Aorta (tissue), 5 donors: Measurements from ENCODE around the gene ENTPD8. TPM values are rescaled to one million over a fixed set of nuclear protein-coding genes. Genes with fewer than 3 reads are reported as not detected.

Experiments used
- ATAC-seq: fragments of 200-7000 bp; cut with Tn5 transposase; one replicate; pipeline ENCODE4 v1.9.1; 2022; ENCODE audit warnings: moderate library complexity; ENCODE audit not compliant: low FRiP score
- DNase-seq, 2 donors: peaks; one replicate each; pipeline ENCODE4 v3.0.0-alpha.2; 2020
- H3K27ac ChIP-seq, 2 donors: one replicate each; pipeline ENCODE4 v1.5.1; 2013; ENCODE audit warnings: low read length in 2 of 2, mild to moderate bottlenecking in 2 of 2, moderate library complexity in 2 of 2, control low read depth in 1 of 2, inconsistent platforms in 1 of 2, low read depth in 1 of 2
- H3K27me3 ChIP-seq, 2 donors: one replicate each; pipeline ENCODE4 v1.6.1; 2013; ENCODE audit warnings: control low read depth in 1 of 2, low read length in 1 of 2, mild to moderate bottlenecking in 1 of 2, moderate library complexity in 1 of 2; ENCODE audit not compliant: insufficient read depth in 2 of 2, control insufficient read depth in 1 of 2
- H3K36me3 ChIP-seq, 2 donors: one replicate each; pipeline ENCODE4 v1.6.1; 2013; ENCODE audit warnings: control low read depth in 1 of 2, low read length in 1 of 2, mild to moderate bottlenecking in 1 of 2; ENCODE audit not compliant: insufficient read depth in 2 of 2, control insufficient read depth in 1 of 2
- H3K4me1 ChIP-seq, 2 donors: one replicate each; pipeline ENCODE4 v1.6.1; 2013; ENCODE audit warnings: low read length in 2 of 2, control low read depth in 1 of 2, mild to moderate bottlenecking in 1 of 2, moderate library complexity in 1 of 2; ENCODE audit not compliant: insufficient read depth in 2 of 2, control insufficient read depth in 1 of 2
- H3K4me3 ChIP-seq, 2 donors: one replicate each; pipeline ENCODE4 v1.5.1; 2013; ENCODE audit warnings: low read length in 2 of 2, control low read depth in 1 of 2, mild to moderate bottlenecking in 1 of 2
- H3K9me3 ChIP-seq: one replicate; pipeline ENCODE4 v1.6.1; 2013; ENCODE audit warnings: mild to moderate bottlenecking, low read length; ENCODE audit not compliant: control insufficient read depth
- WGBS, 2 donors: extraction: QIAGEN DNeasy Blood & Tissue Kit; methylation state at CpG; one replicate each; pipeline ENCODE4 v1.1.7; 2013; 5-methylcytosine and 5-hydroxymethylcytosine counted together
- intact Hi-C, 2 donors: fragments of 100-400 bp; cut with DNase I; formaldehyde crosslinking; loops; one replicate each; pipeline versions ENCODE4 v1.14.2 to v1.15.0; 2022
- polyA plus RNA-seq, 2 donors: library from polyadenylated mRNA; stranded (reverse); fragments of 200-250 nt; gene quantifications; one replicate each; pipeline ENCODE4 v1.2.3, GENCODE V29; 2013
- total RNA-seq, 2 donors: library from RNA; stranded (reverse); fragmentation: NEBNext Ultra II Directional; extraction: Animal tissue kit (Norgen Biotek cat#: 25700); gene quantifications; one replicate each; pipeline ENCODE4 v1.2.1, GENCODE V29; 2021
- donor health status: healthy with polysubstance abuse.
- donor health status: Bipolar disorder and iron deficiency.
- donor health status: DM: no; HTN: no; CAD: no.
- donor health status: DM: no; HTN: no; CAD: no.
- donor health status: DM: yes; HTN: yes; CAD: no.

The ENTPD8 gene
- total and polyA plus RNA-seq, 4 donors, result 3.1 TPM; not detected in 3

DNA sequence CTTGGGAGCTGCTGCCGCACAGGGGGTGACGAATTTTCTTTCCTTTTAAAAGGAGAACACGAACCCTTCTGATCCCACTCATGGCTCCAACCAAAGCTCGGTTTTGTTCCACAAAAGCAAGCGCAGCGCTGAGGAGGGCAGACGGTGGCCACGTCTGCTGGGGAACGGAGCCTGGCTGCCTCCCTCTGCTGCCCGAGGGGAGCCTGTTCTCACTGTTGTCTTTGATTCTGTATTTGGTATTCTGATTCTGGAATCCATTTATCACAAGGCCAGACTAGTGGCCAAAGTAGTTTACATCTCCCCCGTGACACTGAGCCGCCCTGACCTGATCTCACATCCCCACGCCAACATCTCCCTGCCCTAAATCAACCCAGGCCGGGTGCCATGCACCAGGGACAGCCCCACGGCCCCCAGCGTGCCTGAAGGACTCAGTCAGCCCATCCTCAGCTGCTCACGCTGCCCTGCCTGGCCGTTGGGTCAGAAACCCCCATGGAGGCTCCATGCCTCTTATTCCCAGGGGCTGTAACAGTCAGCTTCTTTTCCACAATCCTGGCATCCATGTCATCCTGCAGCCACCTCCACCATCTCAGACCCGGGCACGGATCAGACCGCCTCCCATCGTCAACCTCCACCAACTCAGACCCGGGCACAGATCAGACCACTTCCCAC, 24.7 kb upstream of the ENTPD8 start:
- ATAC-seq, result no peak

DNA sequence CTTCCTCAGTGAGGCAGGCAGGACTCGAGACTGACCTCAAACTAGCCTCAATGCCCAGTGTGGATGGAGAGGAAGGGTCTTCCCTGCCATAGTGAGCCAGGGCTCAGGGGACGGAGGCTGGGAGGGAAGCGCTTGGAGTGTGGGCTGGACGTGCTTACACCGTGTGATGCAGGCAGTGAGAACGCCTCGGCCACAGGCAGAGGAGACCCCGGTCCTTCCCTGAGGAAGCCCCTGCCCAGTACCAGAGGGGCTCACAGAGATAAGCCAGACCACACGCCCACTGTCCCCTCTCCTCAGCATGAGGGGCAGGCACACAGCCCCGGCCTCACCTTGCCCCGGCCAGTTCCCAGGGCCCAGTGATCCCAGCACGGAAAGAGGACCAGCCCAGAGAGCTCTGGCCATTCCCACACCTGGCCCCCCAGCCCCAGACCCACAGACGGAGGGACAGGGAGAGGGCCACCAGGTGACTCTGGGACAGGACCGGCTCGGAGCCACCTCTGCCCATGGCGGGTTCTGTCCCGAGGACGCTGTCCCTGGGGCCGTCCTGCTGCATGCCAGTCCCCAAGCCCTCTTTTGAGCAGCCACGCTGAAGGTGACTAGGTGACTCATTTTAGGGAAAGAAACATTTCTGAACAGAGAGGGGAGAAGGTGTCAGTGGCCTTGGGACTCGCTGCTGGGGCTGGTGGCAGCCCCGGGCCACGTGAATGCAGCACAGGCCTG, 24.0 kb upstream of the ENTPD8 start:
- no peak overlapping the region for H3K4me3 ChIP-seq
- H3K27me3 ChIP-seq, result no peaks in the 10 kb centered on the region
- intact Hi-C loops, result no loop called here
- DNase-seq (peak; percentile 42 to 72), ATAC-seq (no peak)
- no peak overlapping the region for H3K27ac ChIP-seq
- no peaks in the 10 kb centered on the region for H3K9me3 ChIP-seq
- no peaks in the 10 kb centered on the region for H3K4me1 ChIP-seq
- 93 to 94% methylated on average over 23 of the region's 23 CpGs for WGBS, 2 donors
- no peaks in the 10 kb centered on the region for H3K36me3 ChIP-seq

More for the DNA sequence above, 24.7 kb upstream of the ENTPD8 start:
- no peaks in the 10 kb centered on the region for H3K27me3 ChIP-seq
- no peaks in the 10 kb centered on the region for H3K9me3 ChIP-seq
- H3K4me3 ChIP-seq, result no peak overlapping the region
- H3K36me3 ChIP-seq, result no peaks in the 10 kb centered on the region
- H3K27ac ChIP-seq, result no peak overlapping the region
- peak; percentile 39 to 61 for DNase-seq
- 84 to 86% methylated on average over 23 of the region's 23 CpGs for WGBS, 2 donors
- no peaks in the 10 kb centered on the region for H3K4me1 ChIP-seq
- intact Hi-C loops, result no loop called here

DNA sequence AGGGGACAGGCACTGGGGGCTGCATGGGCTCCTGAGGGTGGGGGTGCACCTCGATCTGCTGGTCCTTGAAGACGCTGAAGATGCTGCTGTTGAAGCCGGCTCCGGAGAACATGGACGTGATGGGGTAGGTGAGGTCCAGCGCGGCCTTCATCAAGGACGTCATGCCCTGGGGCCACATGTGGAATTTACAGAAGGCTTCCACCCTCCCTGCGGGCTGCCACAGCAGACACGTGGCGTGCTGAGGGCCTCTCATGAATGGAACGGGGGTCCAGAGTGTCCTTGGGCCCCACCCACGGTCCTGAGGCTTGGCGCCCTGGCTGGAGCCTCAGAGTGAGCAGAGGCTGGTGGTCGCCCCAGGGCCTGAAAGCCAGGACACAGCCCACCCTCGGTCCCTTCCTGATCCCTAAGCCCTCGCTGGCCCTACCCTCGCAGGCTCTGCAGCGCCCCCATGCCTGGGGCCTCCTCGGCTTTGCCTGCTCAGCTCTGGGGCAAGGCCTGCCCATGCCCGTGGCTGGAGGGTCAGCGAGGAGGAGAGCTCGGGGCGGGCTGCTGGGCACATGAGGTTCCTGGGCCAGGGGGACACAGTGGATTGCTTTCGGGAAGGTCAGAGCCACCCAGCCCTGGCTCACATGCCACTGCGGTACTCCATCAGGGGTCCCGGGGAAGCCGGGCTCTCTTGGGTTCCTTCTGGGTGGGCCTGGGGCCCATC, 23.3 kb upstream of the ENTPD8 start:
- H3K9me3 ChIP-seq, result no peaks in the 10 kb centered on the region
- ATAC-seq, result no peak

DNA sequence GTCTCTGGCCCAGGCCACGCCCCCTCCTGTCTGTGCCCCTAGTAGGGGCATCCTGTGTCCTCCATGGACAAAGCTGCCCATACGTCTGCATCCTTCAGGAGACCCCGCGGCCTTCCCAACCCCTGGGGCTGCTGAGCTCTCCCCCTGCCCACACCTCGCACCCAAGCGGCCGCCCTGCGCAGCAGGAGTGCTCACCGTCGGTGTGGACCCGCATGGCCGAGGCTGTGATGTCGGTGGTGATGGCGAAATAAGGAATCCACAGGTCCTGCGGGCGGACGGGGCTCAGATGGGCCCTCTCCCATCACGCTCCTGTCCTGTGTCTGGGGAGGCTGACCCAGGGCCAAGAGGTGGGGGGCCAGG, 22.8 kb upstream of the ENTPD8 start:
- Histone ChIP-seq H3K9me3 (no peaks in the 10 kb centered on the region), H3K27ac (no peak overlapping the region), H3K36me3 (no peaks in the 10 kb centered on the region), H3K27me3 (no peaks in the 10 kb centered on the region), H3K4me3 (no peak overlapping the region), H3K4me1 (no peaks in the 10 kb centered on the region)
- ATAC-seq, result no peak
- peak; percentile 42 to 77 for DNase-seq
- 96 to 97% methylated on average over 18 of the region's 18 CpGs for WGBS, 2 donors
- intact Hi-C loops, result no loop called here

More for the DNA sequence above, 23.3 kb upstream of the ENTPD8 start:
- intact Hi-C loops, result no loop called here
- Histone ChIP-seq H3K27ac (no peak overlapping the region), H3K4me1 (no peaks in the 10 kb centered on the region), H3K36me3 (no peaks in the 10 kb centered on the region), H3K27me3 (no peaks in the 10 kb centered on the region), H3K4me3 (no peak overlapping the region)
- peak; percentile 46 to 62 for DNase-seq
- WGBS, 2 donors, result 95% methylated on average over 28 of the region's 28 CpGs

DNA sequence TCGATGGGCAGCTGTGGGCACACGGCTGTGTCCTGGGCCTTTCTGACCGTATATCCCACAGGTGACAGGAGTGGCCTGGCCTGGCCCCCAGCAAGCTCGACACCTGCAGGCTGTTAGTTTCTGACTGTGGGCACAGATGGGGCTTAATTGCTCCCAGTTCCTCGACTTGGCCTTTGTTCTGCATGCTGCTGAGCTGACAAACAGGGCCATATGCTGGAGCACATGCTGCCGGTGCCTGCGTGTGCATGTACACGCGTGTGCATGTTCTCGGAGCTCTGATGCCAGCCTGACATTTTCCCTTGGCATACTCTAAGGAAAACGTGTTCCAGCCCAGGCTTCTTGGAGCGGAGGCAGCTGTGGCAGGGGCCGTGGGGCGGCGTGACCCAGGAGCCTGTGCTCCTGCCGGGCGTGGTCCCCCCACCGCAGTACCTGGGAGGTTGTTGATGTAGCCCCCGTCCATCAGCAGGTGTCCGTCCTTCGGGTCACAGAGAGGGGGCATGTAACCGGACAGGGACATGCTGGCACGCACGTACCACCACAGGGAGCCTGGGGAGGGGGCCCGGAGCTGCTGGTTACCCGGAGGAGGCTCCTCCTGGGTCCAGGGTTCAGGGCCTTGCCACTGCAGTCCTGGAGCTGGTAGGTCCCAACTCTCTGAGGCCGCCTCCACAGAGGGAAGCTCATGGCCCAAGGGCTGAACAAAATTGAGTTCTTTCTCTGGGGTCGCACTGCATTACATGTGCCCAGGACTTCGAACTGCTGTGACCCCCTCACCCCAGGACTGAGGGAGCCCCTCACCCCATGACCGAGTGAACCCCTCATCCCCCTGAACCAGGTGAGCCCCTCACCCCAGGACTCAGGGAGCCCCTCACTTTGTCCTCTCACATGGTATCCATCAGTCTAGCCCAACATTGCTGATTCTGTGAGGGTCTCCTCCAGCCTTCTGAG, 22.1 kb upstream of the ENTPD8 start:
- Histone ChIP-seq H3K36me3 (no peaks in the 10 kb centered on the region), H3K27me3 (no peaks in the 10 kb centered on the region), H3K9me3 (no peaks in the 10 kb centered on the region), H3K27ac (no peak overlapping the region), H3K4me3 (no peak overlapping the region), H3K4me1 (no peaks in the 10 kb centered on the region)
- DNase-seq (peak; percentile 40 to 65), ATAC-seq (no peak)
- WGBS, 2 donors, result 90 to 92% methylated on average over 27 to 30 of the region's 30 CpGs
- intact Hi-C loops, result no loop called here

DNA sequence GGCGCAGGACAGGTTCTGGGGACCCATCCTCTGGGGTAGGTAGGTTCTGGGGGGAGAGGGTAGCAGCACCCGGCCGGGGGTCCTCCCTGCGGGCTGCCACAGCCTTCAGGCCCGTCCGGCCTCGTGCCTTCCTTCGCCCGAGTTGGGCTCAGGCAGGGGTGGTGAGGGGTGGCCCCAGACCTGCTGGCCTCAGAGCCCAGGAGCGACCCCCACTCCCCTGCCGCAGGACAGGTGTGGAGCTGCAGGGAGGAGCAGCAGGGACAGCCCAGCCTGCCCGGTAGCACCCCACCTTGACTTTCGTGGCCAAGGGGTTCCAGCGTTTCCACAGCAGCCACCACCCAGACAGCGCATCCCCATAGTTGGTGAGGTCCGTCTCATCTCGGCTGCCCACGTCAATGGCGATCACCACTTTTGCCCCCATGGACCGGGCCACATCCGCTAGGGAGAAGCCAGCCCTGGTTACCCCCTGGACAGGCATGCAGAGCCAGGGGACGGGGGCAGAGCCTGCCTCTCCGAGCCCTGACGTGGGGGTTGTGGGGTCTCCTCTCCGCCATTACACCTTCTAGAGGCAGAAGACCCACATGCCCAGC, 21.3 kb upstream of the ENTPD8 start:
- no peak overlapping the region for H3K27ac ChIP-seq
- no peak overlapping the region for H3K4me3 ChIP-seq
- 93 to 96% methylated on average over 25 of the region's 25 CpGs for WGBS, 2 donors
- DNase-seq, result peak; percentile 48 to 74
- H3K36me3 ChIP-seq, result no peaks in the 10 kb centered on the region
- no peaks in the 10 kb centered on the region for H3K4me1 ChIP-seq
- H3K9me3 ChIP-seq, result no peaks in the 10 kb centered on the region
- H3K27me3 ChIP-seq, result no peaks in the 10 kb centered on the region
- intact Hi-C loops, result no loop called here
- no peak for ATAC-seq

DNA sequence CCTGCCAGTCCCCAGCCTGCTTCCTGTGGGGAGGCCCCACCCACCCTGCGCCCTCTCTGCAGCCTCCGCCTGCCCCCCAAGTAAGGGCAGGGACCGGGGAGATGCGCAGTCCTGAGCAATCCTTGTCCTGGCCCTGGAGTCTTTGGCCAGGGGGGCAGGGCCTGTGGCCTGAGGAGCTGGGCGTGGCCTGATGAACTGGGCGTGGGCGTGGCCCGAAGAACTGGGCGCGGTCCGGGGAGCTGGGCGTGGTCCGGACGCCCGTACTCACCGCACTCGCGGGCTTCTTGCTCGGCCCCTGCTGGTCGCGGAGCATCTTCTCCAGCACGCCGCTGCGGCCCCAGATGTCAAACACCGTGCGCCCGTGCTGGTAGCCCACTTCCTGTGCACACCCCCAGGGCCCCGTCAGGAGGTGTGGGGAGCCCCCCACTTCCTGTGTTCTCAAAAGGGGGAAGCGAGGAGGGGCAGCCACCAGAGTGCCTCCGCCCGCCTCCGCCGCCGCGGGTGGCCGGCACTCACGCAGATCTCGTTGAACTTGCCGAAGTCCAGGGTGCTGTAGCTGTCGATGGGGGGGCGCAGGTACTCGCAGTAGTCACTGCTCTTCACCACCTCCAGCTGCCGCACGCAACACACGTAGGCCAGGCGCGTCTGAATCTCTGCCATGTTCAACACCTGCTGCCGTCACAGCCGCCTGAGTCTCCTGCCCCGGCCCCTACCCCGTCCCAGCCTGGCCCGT, 20.7 kb upstream of the ENTPD8 start:
- WGBS, 2 donors, result 86 to 89% methylated on average over 52 of the region's 52 CpGs
- DNase-seq (peak; percentile 73 to 86), ATAC-seq (no peak)
- H3K27me3 ChIP-seq, result no peaks in the 10 kb centered on the region
- no peaks in the 10 kb centered on the region for H3K36me3 ChIP-seq
- no peaks in the 10 kb centered on the region for H3K4me1 ChIP-seq
- H3K27ac ChIP-seq, result no peak overlapping the region
- H3K9me3 ChIP-seq, result no peaks in the 10 kb centered on the region
- no peak overlapping the region for H3K4me3 ChIP-seq
- intact Hi-C loops, result no loop called here
